Heart right ventricle (tissue), 16 donors: ENCODE data around the gene FAXC. TPM values are rescaled to one million over a fixed set of nuclear protein-coding genes. Genes with fewer than 3 reads are reported as not detected.

Experiments used
- ATAC-seq, 8 donors: fragments of 200-7000 bp; cut with Tn5 transposase; one replicate each; pipeline ENCODE4 v1.9.1; 2020; ENCODE audit warnings: mild to moderate bottlenecking in 8 of 8, moderate library complexity in 8 of 8, moderate number of reproducible peaks in 1 of 8
- DNase-seq, 2 donors: peaks; one replicate each; pipeline ENCODE4 v3.0.0-alpha.2; 2020
- H3K27ac ChIP-seq, 10 donors: fragments of 200-600 bp; sonication (generic) in 2 of 10; one replicate each; pipeline versions ENCODE4 v1.5.0 to v1.8.0; 2020 to 2022; ENCODE audit warnings: mild to moderate bottlenecking in 3 of 10
- H3K27me3 ChIP-seq, 7 donors: fragments of 200-600 bp; one replicate each; pipeline ENCODE4 v1.8.0; 2021 to 2022; ENCODE audit warnings: mild to moderate bottlenecking in 2 of 7
- H3K36me3 ChIP-seq, 9 donors: fragments of 200-600 bp; sonication (generic) in 1 of 9; one replicate each; pipeline versions ENCODE4 v1.5.0 to v1.8.0; 2020 to 2022; ENCODE audit warnings: mild to moderate bottlenecking in 2 of 9
- H3K4me1 ChIP-seq, 9 donors: fragments of 200-600 bp; sonication (generic) in 1 of 9; one replicate each; pipeline versions ENCODE4 v1.5.0 to v1.8.0; 2020 to 2022; ENCODE audit warnings: mild to moderate bottlenecking in 4 of 9
- H3K4me3 ChIP-seq, 10 donors: fragments of 200-600 bp; sonication (generic) in 2 of 10; one replicate each; pipeline versions ENCODE4 v1.5.0 to v1.8.0; 2020 to 2022; ENCODE audit warnings: mild to moderate bottlenecking in 7 of 10, moderate library complexity in 2 of 10
- H3K9me3 ChIP-seq, 11 donors: fragments of 200-600 bp in 10 of 11; sonication (generic) in 2 of 11; one replicate each; pipeline versions ENCODE4 v1.5.0 to v1.8.0; 2013 to 2022; ENCODE audit warnings: mild to moderate bottlenecking in 2 of 11, control low read depth in 1 of 11, moderate library complexity in 1 of 11
- WGBS, 2 donors: extraction: QIAGEN DNeasy Blood & Tissue Kit; methylation state at CpG; one replicate each; pipeline ENCODE4 v1.1.7; 2013; ENCODE audit warnings: inconsistent platforms in 1 of 2; 5-methylcytosine and 5-hydroxymethylcytosine counted together
- intact Hi-C, 10 donors: fragments of 100-400 bp; cut with DNase I; formaldehyde crosslinking; loops; one replicate each; pipeline versions ENCODE4 v1.11.1 to v1.14.2; 2022
- polyA plus RNA-seq, 2 donors: library from polyadenylated mRNA; stranded (reverse); fragments of 200-250 nt; gene quantifications; one replicate each; pipeline ENCODE4 v1.2.3, GENCODE V29; 2013
- total RNA-seq, 10 donors: library from RNA; stranded (reverse); fragmentation: NEBNext Ultra II Directional in 3 of 10; extraction: Animal tissue kit (Norgen Biotek cat#: 25700) in 3 of 10; gene quantifications; one replicate each; pipeline versions ENCODE4 v1.2.1 to v1.2.4, GENCODE V29; 2021 to 2023
- TF ChIP-seq, protein P1 (sequence below), 9 donors: fragments of 200-600 bp; sonication (generic) in 2 of 9; IDR thresholded peaks; one replicate each; pipeline versions ENCODE4 v1.5.0 to v1.8.0; 2021 to 2022; ENCODE audit warnings: antibody characterized with exemption in 9 of 9, mild to moderate bottlenecking in 5 of 9, moderate library complexity in 1 of 9
- donor health status: Arrhythmogenic right ventricular cardiomyopathy.
- donor health status: ischemic (EF 13 %, LVEDD 7.1; RV severe dilation, severe dysfunction).
- donor health status: healthy with polysubstance abuse.
- donor health status: DM: no; HTN: yes; CAD: no.
- donor health status: DM: no; HTN: no; CAD: no.
- donor health status: ischemic (EF 25% LVEDD 6.9; RV normal size, moderate dysfunction).
- donor health status: ischemic (EF 25% LVEDD 5.7; RV mildly dilated, moderate dysfunction).
- donor health status: healthy.
- donor health status: DM: yes; HTN: yes; CAD: no.
- donor health status: Ischemic cardiomyopathy.
- donor health status: ischemic (EF 35%, LVEDD 5.7; RV mildly dilated, moderate dysfunction).
- donor health status: nonischemic (EF 11% LVEDD 7.7; RV severe dilation, severe dysfunction).
- donor health status: DM: yes; HTN: yes; CAD: no.
- donor health status: PGD.
- donor health status: ischemic (EF 29% LVEDD 5.4; RV normal size, mild dysfunction).
- donor health status: nonischemic (EF 23%, LVEDD 6.1; RV moderate dilation, normal function).

Gene FAXC
- total and polyA plus RNA-seq, 12 donors, result 0.07 to 1.3 (median 0.36) TPM; not detected in 5

DNA sequence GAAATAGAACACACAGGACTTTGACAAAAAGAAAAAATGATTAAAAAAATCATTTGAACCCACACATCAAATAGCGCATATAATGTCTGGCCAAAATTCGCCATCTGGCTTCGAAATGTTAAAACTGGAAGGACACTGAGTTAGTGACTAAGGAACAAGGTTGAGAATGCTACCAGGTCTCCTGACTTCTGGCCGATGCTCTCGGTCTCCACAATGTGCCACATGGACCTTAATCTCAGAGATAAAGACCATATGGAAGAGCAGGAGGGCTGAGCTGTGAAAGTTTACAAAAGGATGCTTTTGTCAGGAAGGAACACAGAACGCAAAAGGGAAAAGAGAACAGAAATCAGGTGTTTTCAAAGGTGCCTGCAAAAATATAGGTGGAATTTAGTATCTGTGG lies 54.7 kb downstream of the FAXC start:
- no peak overlapping the region for H3K27ac ChIP-seq
- H3K36me3 ChIP-seq, result no peaks in the 10 kb centered on the region
- H3K9me3 ChIP-seq, result no peaks in the 10 kb centered on the region
- WGBS, 2 donors, result 80 to 82% methylated on average over 6 of the region's 6 CpGs
- no peak overlapping the region for H3K4me3 ChIP-seq
- ATAC-seq (no peak), DNase-seq (no peak)
- TF ChIP-seq, protein P1, sequence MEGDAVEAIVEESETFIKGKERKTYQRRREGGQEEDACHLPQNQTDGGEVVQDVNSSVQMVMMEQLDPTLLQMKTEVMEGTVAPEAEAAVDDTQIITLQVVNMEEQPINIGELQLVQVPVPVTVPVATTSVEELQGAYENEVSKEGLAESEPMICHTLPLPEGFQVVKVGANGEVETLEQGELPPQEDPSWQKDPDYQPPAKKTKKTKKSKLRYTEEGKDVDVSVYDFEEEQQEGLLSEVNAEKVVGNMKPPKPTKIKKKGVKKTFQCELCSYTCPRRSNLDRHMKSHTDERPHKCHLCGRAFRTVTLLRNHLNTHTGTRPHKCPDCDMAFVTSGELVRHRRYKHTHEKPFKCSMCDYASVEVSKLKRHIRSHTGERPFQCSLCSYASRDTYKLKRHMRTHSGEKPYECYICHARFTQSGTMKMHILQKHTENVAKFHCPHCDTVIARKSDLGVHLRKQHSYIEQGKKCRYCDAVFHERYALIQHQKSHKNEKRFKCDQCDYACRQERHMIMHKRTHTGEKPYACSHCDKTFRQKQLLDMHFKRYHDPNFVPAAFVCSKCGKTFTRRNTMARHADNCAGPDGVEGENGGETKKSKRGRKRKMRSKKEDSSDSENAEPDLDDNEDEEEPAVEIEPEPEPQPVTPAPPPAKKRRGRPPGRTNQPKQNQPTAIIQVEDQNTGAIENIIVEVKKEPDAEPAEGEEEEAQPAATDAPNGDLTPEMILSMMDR (IDR thresholded peaks at IDR 0.05), result no peak
- H3K27me3 ChIP-seq, result peaks cover 0 to 7% (median 0%) of the 10 kb centered on the region in 7 donors
- H3K4me1 ChIP-seq, result no peaks in the 10 kb centered on the region
- intact Hi-C loops, result no loop called here

DNA sequence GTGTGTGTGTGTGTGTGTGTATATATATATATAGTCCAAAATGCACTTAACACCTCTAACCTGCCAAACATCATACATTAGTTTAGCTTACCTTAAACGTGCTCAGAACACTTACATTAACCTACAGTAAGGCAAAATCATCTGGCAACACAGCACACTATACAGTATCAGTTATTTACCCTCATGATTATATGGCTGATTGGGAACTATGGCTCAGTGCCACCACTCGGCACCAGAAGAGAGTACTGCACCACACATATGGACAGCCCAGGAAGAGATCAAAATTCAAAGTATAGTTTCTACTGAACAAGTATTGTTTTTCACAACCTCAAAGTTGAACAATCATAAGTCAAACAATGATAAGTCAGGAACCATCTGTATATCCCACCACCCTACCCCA lies 59.8 kb downstream of the FAXC start:
- WGBS, 2 donors, result 69 to 72% methylated on average over 2 of the region's 2 CpGs
- Histone ChIP-seq H3K27ac (no peak overlapping the region), H3K27me3 (no peaks in the 10 kb centered on the region), H3K4me3 (no peak overlapping the region), H3K36me3 (no peaks in the 10 kb centered on the region), H3K4me1 (no peaks in the 10 kb centered on the region), H3K9me3 (no peaks in the 10 kb centered on the region)
- TF ChIP-seq, protein P1 (IDR thresholded peaks at IDR 0.05), result no peak
- ATAC-seq (no peak), DNase-seq (no peak)
- intact Hi-C loops, result no loop called here

- H3K36me3 ChIP-seq, result no peaks in the 10 kb centered on the region
- TF ChIP-seq, protein P1 (IDR thresholded peaks at IDR 0.05), result no peak
- DNase-seq, result no peak
- no peak for ATAC-seq
- H3K27me3 ChIP-seq, result no peaks in the 10 kb centered on the region
- intact Hi-C loops, result no loop called here
- H3K4me1 ChIP-seq, result no peaks in the 10 kb centered on the region
- no peak overlapping the region for H3K4me3 ChIP-seq
- 79 to 95% methylated on average over 4 of the region's 4 CpGs for WGBS, 2 donors
- H3K9me3 ChIP-seq, result no peaks in the 10 kb centered on the region
- no peak overlapping the region for H3K27ac ChIP-seq
Measured at GRCh38 chr6:99288668-99289067, 60.8 kb downstream of the FAXC start.

DNA sequence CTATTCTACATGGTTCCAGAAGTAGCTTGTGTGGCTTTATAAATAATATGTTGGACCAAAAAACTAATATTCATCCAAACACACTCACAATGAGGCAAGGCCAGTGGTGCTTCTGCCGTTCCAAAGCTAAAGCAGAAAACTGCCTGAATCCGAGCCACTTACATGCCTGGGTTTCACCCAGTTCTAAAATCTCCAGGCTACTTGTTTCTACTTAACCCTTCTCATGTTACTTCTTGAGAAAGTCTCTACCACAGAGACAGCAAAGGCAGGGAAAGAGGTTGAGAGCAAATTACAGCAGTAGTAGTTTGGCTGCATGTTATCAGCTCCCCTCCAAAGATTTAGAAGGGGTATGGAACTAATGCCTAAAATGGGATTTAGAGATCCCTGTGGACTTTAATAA lies 62.0 kb downstream of the FAXC start:
- Histone ChIP-seq H3K27me3 (no peaks in the 10 kb centered on the region), H3K4me1 (no peaks in the 10 kb centered on the region), H3K27ac (no peak overlapping the region), H3K9me3 (no peaks in the 10 kb centered on the region), H3K36me3 (no peaks in the 10 kb centered on the region), H3K4me3 (no peak overlapping the region)
- ATAC-seq (no peak), DNase-seq (no peak)
- WGBS, 2 donors, result 55 to 57% methylated on average over 2 of the region's 2 CpGs
- TF ChIP-seq, protein P1 (IDR thresholded peaks at IDR 0.05), result no peak
- intact Hi-C loops, result no loop called here

GRCh38 chr6:99285881-99286280 lies 63.6 kb downstream of the FAXC start:
- no peak for ATAC-seq
- Histone ChIP-seq H3K9me3 (no peaks in the 10 kb centered on the region), H3K4me3 (no peak overlapping the region), H3K4me1 (no peaks in the 10 kb centered on the region), H3K36me3 (no peaks in the 10 kb centered on the region), H3K27ac (no peak overlapping the region), H3K27me3 (no peaks in the 10 kb centered on the region)
- no peak for DNase-seq
- WGBS, 2 donors, result 63 to 68% methylated on average over 4 of the region's 4 CpGs
- TF ChIP-seq, protein P1 (IDR thresholded peaks at IDR 0.05), result no peak
- intact Hi-C loops, result no loop called here
